GM18517 (cell line): ENCODE data around the gene ABCA4.
"Not testable (repeated sequence)": the region's sequence is repeated elsewhere in the genome, so short reads cannot be mapped to it uniquely, and the experiment has no call there.

ENCODE experiments used
- ATAC-seq: cut with Tn5 transposase; IDR thresholded peaks from one replicate; pipeline ENCODE4 v1.9.1; 2021; ENCODE audit warnings: mild to moderate bottlenecking, moderate library complexity; ENCODE audit not compliant: unreplicated experiment

Gene ABCA4

DNA sequence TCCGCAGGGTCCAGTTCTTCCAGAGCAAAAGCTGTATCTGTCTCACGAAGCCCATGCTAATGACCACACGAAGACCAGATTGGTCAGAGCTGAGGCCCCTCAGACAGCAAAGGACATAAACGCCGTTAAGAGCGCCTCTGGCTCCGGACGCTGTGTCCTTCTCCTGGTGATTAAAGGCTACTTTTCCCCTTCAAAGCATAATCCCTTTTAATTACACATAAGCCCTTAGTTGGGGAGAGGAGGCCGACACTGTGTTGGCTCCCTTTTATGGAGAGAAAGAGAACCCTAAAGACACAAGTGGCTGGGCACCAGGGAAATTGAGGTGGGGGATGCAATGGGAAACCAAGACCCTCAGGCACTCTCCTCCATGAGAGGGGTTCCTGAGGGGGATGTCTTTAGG is at the start of gene ABCA4:
ABCA4 (minus strand) TSS at position 158 of the 400 bp plus-strand sequence; CDS start at position 55, 103 bp downstream.
- ATAC-seq: no peak

DNA sequence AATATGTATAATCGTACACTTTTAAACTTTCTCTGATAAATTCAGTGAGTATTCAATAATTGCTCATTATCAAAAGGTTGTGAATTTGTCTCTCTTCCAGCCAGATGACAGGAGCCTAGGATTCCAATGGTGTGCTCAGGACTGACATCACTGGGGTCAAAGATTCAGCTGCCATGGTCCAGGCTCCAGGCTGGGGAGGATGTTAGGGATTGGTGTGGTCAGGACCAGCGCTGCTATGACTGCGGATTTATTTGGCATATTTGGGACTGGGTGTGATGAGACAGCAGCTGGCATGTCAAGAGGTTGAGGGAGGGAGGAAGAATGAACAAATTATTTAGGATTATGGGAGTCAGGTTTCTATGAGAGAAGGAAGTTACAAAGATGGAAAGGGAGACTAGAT is 48.2 kb upstream of the ABCA4 start:
- no peak for ATAC-seq

DNA sequence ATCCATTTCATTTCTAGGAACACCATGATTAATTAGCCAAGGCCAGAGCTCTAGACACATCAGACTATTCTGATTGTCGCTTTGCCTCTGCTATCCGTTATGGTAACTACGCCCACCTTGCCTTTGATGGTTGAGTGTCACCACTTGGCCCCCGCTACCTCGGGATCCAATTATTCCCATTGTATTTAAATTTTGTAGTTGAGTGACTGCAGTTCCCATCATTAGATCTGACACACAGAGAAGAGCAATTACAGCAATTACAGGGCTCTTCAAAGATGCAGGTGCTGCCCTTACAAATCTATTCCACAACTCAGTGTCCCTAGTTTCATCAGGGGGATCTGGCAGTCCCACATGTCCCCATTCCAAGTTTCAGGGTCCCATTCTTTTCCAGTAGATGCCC is 44.9 kb upstream of the ABCA4 start:
- no peak for ATAC-seq

DNA sequence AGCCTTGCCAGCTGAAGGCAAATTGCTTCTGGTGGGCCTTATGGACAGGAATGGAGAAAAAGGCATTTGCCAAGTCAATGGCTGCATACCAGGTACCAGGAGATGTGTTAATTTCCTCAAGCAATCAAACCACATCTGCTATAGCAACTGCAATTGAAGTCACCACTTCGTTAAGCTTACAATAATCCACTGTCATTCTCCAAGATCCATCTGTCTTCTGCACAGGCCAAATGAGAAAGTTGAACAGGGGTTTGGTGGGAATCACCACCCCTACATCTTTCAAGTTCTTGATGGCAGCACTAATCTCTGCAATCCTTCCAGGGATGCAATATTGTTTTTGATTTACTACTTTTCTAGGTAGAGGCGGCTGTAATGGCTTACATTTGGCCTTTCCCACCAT is 43.9 kb upstream of the ABCA4 start:
- not testable (repeated sequence) for ATAC-seq

DNA sequence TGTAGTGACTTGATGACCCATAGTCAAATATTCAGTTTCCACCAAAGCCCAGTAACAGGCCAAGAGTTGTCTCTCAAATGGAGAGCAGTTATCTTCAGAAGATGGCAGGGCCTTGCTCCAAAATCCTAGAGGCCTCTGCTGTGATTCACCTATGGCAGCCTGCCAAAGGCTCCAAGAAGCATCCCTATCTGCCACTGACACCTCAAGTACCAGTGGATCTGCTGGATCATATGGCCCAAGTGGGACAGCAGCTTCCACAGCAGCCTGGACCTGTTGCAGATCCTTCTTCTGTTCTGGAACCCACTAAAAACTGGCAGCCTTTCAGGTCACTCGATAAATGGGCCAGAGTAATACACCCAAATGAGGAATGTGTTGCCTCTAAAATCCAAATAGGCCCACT is 43.2 kb upstream of the ABCA4 start:
- not testable (repeated sequence) for ATAC-seq

DNA sequence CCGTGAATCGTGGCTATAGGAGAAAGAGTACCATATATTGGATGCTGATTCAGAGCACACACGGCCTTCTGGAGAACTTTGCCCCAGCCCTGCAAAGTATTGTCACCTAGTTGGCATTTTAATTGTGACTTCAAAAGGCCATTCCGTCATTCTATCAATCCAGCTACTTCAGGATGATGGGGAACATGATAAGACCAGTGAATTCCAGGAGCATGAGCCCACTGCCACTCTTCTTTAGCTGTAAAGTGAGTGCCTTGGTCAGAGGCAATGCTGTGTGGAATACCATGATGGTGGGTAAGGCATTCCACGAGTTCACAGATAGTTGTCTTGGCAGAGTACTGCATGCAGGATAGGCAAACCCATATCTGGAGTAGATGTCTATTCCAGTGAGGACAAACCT is 42.3 kb upstream of the ABCA4 start:
- not testable (repeated sequence) for ATAC-seq

DNA sequence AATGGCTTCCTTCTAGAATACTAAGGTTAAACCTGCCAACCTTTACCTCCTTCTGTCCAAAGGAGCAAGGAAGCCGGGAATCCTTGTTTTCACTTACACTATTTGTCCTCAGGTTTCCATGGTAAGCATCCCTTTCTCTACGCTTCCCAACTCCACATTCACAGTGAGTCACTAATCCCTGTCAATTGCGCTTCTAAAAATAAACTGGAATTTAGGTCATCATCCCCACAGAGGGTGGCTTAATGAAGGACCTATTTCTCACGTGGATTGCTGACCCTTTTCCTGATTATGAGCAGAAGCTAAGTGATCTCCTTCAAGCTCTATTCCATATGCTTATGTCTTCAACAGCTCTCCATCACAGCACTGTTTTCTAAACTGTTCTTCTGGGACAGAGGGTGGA is 39.9 kb upstream of the ABCA4 start:
- no peak for ATAC-seq

DNA sequence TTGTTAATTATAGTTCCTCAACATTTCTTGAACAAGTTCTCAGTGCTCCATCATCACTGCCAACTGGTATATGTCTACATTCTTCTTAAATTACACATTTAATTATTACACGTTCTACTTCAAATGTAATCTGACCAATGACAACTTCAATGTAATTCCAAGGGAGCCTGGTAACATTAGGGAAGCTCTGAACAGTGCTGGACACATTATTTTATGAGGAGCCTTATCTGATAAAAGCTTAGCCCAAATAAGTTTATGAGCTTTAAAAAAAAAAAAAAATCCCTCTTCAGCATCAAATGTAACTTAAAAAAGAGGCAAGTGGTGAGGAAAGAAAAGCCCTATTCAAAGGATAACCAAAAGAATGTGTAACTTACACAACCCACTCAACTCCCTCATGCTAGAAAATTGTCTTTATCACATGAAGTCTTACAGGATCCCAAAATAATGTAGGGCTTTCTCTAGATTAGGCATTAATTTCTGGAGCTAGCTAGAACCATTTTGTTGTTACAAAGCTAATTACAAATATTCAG is 35.2 kb upstream of the ABCA4 start:
- no peak for ATAC-seq

DNA sequence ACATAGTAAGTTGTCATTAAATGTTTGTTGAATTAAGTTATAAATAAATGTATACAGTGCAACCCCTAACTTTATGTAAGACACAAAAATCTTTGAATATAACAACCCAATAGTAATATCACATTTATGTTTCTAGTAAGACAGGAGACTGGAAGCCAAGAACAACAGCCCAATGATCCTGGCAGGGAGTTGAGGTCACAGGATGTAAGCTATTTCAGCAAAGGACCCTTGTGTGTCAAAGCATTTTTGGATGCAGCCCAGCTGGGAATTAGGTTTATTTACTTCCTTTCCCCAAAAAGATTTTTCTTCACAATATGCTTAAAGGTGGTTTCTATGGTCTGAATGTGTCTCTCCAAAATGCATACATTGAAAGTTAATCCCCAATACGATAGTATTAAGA is 34.0 kb upstream of the ABCA4 start:
- ATAC-seq: no peak

DNA sequence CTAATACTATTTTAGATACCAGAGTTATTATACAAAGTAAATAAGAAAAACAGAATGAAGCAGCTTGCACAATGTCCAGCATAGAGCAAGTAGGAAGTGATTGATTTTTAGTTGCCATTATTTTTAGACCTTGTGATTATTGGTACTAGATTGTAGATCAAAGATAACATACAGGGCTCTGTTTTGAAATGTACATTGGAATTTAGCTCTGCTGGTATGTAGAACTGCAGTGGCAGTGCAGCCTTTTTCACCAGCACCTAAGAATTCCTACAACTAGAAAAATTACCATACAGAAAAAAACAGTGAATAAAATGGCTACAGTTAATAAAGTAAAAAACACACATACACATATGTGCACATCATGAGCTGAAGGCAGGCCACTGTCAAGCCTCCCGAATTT is 32.2 kb upstream of the ABCA4 start:
- no peak for ATAC-seq

DNA sequence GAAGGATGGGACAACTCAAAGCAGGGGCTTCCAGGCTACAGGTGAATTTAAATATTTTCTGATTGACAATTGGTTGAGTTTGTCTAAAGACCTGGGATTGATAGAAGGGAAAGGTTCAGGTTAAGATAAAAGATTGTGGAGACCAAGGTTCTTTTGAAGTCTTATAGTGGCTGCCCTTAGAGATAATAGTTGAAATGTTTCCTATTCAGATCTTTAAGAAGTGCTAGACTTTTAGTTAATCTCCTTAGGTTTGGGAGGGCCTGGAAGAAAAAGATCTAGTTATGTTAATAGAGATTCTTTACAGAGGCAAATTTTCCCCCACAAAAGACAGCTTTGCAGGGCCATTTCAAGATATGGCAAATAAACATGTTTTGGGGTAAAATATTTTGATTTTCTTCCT is 28.2 kb upstream of the ABCA4 start:
- not testable (repeated sequence) for ATAC-seq

DNA sequence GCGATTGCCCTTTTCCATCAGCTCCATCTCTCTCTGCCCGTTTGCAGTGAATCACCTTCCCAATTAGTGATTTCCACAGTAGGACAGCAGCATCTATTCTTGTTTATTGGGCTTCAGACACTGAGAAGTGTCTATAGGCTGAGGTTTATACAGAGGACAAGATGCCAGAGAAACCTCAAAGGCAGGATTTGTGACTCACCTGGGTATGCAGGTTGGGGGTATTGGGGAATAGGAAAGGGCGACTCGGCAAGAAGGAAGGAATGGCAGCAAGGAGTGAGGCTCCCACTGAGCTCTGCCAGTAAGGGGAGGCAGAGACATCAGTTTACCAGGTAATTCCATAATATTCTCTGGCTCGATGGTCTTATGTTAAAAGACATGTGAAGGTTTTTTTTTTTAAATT is 25.3 kb upstream of the ABCA4 start:
- no peak for ATAC-seq

DNA sequence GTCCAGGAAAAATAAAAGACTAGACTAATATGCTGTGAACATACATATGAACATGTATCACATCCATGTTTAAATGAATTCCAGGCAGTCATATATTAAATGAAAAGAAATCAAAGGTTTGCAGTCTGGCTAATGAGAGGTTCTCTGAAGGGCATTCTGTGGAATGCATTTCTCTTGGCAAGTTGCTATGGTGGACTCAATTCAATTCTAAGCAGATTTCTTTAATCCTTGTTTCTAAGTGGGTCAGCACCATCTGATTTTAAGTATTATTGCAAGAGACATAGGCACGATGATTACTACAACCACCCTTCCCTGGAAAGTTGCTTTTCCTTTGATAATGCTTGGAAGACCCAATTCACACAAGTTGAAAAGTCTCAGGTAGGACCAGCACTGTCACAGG is 23.9 kb upstream of the ABCA4 start:
- no peak for ATAC-seq

DNA sequence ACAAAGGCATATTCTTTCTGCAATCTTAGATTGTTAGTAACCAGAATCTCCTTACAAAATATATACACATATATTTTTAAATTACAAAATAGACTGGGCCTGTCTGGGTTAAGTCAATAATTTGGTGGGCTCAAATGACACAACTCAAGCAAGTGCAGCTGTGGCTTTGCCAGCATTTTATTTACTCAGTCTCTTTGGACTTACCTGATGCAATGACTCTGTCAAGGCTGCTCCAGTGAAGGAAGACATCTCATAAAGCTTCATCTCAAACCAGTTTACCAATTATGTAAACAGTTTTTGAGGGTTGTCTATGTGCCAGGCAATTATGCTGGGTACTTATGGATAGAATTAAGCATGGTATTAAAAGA is 22.8 kb upstream of the ABCA4 start:
- ATAC-seq: no peak

DNA sequence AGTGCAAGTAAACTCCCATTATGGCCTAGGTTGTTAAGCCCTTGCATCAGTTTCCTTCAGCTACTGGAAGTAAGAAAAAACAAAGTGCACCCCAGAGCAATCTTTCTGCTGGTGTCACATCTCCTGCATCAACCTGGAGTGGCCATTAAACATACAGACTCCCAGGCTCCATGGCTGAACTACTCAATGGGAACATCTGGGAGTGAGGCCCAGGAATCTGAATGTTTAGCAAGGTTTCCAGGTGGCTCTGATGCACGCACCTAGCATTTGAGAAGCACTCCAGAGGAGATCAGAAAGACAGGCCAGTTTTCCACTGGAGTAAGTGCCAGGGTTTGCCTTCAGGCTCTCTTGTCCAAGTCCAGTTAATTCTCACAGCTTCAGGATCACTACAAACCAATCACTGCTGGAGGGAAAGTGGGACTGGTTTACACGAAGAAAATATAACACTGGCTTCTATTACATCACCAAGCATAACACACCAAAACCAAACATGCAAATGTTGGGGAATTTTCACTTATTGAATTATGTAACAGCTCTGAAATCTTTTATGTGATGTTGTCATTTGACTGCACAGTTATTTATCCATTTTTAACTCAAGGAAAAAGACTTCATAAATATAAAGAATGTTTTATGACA is 22.3 kb upstream of the ABCA4 start:
- no peak for ATAC-seq

DNA sequence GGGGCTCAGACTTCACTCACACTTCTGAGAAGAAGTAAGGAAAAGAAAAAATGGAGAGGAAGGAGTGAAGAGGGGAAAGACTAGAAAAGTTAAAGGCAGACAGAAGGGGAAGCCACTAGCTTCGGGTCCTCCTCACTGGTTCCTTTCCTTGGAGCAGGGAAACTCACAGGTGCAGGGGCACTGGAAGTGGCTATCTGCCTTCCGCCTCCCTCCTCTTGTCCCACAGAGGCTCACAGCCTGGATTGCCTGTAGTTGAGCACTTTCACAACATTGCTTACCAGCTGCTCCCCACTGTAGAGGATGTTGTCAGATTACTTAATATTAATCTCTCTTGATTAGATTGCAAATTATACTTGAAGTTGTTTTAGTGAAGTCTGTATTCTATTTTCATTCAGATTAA is 21.6 kb upstream of the ABCA4 start:
- ATAC-seq: no peak

DNA sequence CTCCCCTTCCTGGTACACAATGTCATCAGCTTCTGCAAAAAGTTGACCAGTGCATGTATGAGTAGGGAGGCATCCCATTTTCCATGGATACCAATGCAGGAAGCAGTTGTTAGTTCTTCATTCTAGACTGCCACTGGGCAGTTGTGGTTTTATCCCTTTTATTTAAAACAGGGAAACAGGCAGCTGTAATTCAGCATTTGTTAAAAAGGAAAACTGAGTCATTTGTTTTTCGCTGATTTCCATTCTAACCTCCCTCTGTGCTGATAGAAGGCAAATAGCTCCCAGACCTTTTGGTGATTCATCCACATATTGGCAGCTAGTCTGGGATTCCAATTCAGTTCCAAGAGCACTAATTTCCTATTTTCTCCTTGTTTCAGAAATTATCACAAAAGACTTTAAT is 21.1 kb upstream of the ABCA4 start:
- ATAC-seq: no peak

DNA sequence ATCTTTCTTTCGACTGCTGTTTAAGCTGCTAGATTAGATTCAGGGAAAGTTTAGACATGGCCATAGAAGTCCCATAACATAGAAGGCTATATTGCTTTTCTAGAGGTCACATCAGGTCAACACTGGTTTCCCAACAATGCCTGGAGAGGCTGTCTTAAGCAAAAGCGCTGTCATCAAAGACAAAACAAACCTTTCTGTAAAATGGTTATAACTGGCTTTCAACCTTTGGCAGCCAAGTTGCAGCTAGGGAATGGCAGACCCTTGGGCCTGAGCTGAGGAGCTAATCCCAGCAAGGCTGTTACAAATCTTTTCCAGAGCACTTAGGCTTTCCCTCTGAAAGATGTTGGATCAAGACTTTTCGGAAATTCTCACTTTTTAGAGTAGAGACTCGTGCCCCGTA is 11.2 kb upstream of the ABCA4 start:
- ATAC-seq: no peak

DNA sequence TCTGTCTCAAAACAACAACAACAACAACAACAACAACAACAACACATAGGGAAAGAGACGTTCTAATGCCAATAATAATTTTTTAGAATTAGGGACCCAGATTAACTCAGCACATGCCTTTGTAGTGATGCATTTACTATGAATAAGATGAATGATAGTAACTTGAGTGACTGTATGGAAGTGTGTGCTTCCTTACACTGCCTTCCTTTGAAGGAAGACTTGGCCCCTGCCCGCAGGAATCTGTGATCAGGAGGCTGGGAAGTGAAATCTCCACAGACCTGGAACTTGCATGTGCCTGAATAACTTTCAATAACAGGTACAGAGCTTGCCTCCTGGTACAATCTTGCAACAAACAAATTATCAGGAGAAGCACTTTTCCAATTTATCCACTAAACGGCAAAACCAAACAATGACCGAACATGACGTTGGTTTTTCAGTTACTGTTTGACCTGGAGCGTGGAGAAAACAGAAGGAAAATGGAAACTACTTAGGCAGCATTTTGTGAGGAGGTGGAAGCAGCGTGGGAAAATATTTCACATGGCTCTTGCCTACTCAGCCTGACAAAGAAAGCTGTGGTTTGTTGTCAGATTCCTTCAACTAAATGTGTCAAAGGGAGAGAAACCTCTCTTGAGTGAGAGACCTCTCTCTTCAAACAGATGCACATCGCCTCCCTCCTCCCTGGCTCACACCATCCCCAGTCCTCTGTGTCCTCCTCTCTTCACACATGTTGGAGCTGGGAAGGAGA is 10.1 kb upstream of the ABCA4 start:
- no peak for ATAC-seq

DNA sequence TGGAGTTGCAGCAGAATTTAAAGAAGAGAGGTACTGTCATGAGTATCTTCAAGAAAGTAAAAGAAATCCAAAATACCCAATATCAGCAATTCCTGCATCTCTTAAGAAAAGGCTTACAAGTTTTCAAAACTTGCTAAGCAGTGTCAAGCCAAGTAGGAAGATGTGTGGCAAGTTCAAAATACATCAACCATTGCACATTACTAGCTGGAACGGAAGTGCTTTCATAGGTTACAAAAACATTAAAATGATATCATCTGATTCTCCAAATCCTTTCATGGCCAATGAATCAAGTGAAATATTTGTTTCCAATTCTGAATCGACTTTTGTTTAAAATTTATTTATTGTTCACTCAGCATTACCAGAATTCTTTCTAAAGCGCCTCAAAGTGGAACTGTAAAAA is 5.7 kb upstream of the ABCA4 start:
- no peak for ATAC-seq

DNA sequence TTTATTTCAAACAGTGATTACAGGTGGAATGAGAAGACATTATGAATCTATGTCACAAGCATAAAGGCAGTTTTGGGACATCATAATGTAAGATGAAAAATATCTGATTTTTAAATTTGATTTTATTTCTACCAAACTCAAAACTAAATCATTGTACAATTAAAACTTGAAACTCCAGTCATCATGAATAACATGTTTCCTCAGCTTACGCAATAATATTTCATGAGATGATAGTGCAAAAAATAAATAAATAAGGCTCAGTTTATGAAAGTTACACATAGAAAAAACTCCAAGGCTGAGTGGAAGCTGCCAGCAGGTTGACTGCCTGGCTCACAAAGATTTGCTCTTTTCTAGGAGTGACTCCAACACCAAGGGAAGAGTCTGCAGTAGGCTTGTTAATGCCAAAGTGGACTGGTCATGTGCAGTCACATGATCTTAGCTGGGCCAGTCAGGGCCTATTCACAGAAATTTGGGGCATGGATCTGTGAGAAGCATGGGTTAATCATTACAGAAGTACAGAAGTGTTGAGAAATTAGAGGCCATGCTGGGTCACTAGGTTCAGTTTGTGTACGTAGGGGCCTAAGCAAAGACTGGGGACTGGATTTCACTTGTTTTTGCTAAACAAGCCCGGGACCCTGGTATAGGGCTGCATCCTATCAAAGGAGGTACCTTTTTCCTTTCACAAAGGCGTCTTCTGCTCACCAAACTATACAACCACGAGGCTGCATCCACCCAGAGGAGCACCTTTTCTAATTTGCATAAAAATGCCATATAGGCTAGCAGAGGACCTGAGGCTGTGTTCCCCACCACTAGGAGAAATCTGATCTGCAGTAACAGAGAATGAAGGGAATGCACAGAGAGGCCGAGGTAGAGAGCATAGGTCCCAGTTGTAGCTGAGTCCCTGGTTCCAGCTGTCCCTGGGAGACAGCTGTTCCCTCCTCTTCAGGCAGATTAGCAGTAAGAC is 4.9 kb upstream of the ABCA4 start:
- ATAC-seq: no peak
